Measurements from ENCODE around the gene SLC26A2. TPM values are rescaled to one million over a fixed set of nuclear protein-coding genes. Genes with fewer than 3 reads are reported as not detected.

SLC26A2 gene
- total and polyA plus RNA-seq, 10 of the 15 experiments (the other 5 are each of a cell fraction or from before 2014, with no cell fraction given): 1.7 to 6.4 (median 4.2) TPM

GRCh38 chr5:149988126-149988525 lies 27.6 kb downstream of the SLC26A2 start:
- ChIA-PET SMC1A (ENCODE audit: uncharacterized antibody, unreplicated experiment) (no interaction called here), CTCF (no interaction called here), POLR2A (no interaction called here), RAD21 (ENCODE audit: unreplicated experiment) (interaction anchor here (1.1 kb wide), 1 partner anchor 135 kb away, joined by 3 read pairs; no protein-coding TSS in a partner anchor)
- ATAC-seq: no peak
- WGBS (ENCODE audit: insufficient coverage, insufficient replicate concordance, low lambda C conversion rate, missing lambda C conversion rate): 94% methylated on average over 5 of the region's 5 CpGs
- FAIRE-seq: no peak
- no peak overlapping the region for H3K4me2 ChIP-seq (ENCODE audit: control insufficient read depth, insufficient read depth)
- no TSS peak for BruUV-seq (replicated peaks)
- in situ Hi-C loops (cut with MboI) (loop anchor here (5.0 kb wide), 2 partner anchors 151 to 351 kb away; no protein-coding TSS in a partner anchor), intact Hi-C loops (cut with micrococcal nuclease; ENCODE audit: unreplicated experiment) (no loop called here)
- H2AFZ ChIP-seq (ENCODE audit: control insufficient read depth, low read depth, low read length): no peak overlapping the region
- TF ChIP-seq, protein P1, sequence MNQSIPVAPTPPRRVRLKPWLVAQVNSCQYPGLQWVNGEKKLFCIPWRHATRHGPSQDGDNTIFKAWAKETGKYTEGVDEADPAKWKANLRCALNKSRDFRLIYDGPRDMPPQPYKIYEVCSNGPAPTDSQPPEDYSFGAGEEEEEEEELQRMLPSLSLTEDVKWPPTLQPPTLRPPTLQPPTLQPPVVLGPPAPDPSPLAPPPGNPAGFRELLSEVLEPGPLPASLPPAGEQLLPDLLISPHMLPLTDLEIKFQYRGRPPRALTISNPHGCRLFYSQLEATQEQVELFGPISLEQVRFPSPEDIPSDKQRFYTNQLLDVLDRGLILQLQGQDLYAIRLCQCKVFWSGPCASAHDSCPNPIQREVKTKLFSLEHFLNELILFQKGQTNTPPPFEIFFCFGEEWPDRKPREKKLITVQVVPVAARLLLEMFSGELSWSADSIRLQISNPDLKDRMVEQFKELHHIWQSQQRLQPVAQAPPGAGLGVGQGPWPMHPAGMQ (IDR thresholded peaks at IDR 0.05; ENCODE audit: borderline replicate concordance): no peak
- TF ChIP-seq CHD4 (IDR thresholded peaks at IDR 0.05): no peak
- H3K9ac ChIP-seq (ENCODE audit: control insufficient read depth, insufficient read depth, low read length): no peak overlapping the region
- no peaks in the 10 kb centered on the region for H4K20me1 ChIP-seq (ENCODE audit: control insufficient read depth, insufficient read depth)
- H3K27ac ChIP-seq (ENCODE audit: control insufficient read depth, insufficient read depth): no peak overlapping the region
- H3K4me3 ChIP-seq: no peak overlapping the region
- no peaks in the 10 kb centered on the region for H3K4me1 ChIP-seq (ENCODE audit: control insufficient read depth, insufficient read depth, low read length)
- no peaks in the 10 kb centered on the region for H3K79me2 ChIP-seq (ENCODE audit: control insufficient read depth, insufficient read depth, low read length)
- H3K9me3 ChIP-seq (replicated peaks; ENCODE audit: control insufficient read depth, insufficient read depth, low read length): no peaks in the 10 kb centered on the region
- H3K36me3 ChIP-seq (ENCODE audit: control insufficient read depth in 2 of 2, insufficient read depth in 2 of 2, low read length in 1 of 2): no peaks in the 10 kb centered on the region
- H3K27me3 ChIP-seq (replicated peaks in 1 of 2; ENCODE audit: control insufficient read depth in 2 of 2, insufficient read depth in 2 of 2, low read length in 1 of 2): no peaks in the 10 kb centered on the region
- DNase-seq (ENCODE audit: low read depth, low spot score): no peak

GRCh38 chr5:149990518-149991376 lies 30.2 kb downstream of the SLC26A2 start:
- no peaks in the 10 kb centered on the region for H4K20me1 ChIP-seq (ENCODE audit: control insufficient read depth, insufficient read depth)
- no TSS peak for BruUV-seq (replicated peaks)
- no peak overlapping the region for H3K27ac ChIP-seq (ENCODE audit: control insufficient read depth, insufficient read depth)
- no peak overlapping the region for H3K4me3 ChIP-seq
- ChIA-PET CTCF (interaction anchor here (0.6 to 5.3 kb wide), 44 partner anchors 8 to 413 kb away, joined by 3 to 132 read pairs (median 4); partner anchors contain the start of genes CSF1R, HMGXB3, SLC26A2 and TIGD6), SMC1A (ENCODE audit: uncharacterized antibody, unreplicated experiment) (interaction anchor here (0.6 to 3.9 kb wide), 28 partner anchors 9 to 367 kb away, joined by 3 to 45 read pairs (median 4); no protein-coding TSS in a partner anchor), POLR2A (interaction anchor here (0.6 to 0.8 kb wide), 2 partner anchors 10 to 354 kb away, joined by 3 to 4 read pairs; partner anchors contain the start of genes HMGXB3 and TIGD6), RAD21 (ENCODE audit: unreplicated experiment) (interaction anchor here (0.6 to 2.7 kb wide), 24 partner anchors 9 to 373 kb away, joined by 3 to 24 read pairs (median 4); partner anchors contain the start of genes HMGXB3, SLC26A2 and TIGD6)
- DNase-seq (ENCODE audit: low read depth, low spot score) (peak; percentile 26), FAIRE-seq (peak; percentile 27), ATAC-seq (peak; percentile 95)
- in situ Hi-C loops (cut with MboI): no loop called here
- intact Hi-C loops (cut with micrococcal nuclease; ENCODE audit: unreplicated experiment): loop anchor here (1.0 to 5.0 kb wide), 3 partner anchors 138 to 354 kb away; no protein-coding TSS in a partner anchor
- 71% methylated on average over 4 of the region's 4 CpGs for WGBS (ENCODE audit: insufficient coverage, insufficient replicate concordance, low lambda C conversion rate, missing lambda C conversion rate)
- no peaks in the 10 kb centered on the region for H3K4me1 ChIP-seq (ENCODE audit: control insufficient read depth, insufficient read depth, low read length)
- no peaks in the 10 kb centered on the region for H3K27me3 ChIP-seq (replicated peaks in 1 of 2; ENCODE audit: control insufficient read depth in 2 of 2, insufficient read depth in 2 of 2, low read length in 1 of 2)
- H3K9ac ChIP-seq (ENCODE audit: control insufficient read depth, insufficient read depth, low read length): no peak overlapping the region
- H2AFZ ChIP-seq (ENCODE audit: control insufficient read depth, low read depth, low read length): no peak overlapping the region
- H3K79me2 ChIP-seq (ENCODE audit: control insufficient read depth, insufficient read depth, low read length): no peaks in the 10 kb centered on the region
- no peaks in the 10 kb centered on the region for H3K9me3 ChIP-seq (replicated peaks; ENCODE audit: control insufficient read depth, insufficient read depth, low read length)
- H3K36me3 ChIP-seq (ENCODE audit: control insufficient read depth in 2 of 2, insufficient read depth in 2 of 2, low read length in 1 of 2): no peaks in the 10 kb centered on the region
- no peak overlapping the region for H3K4me2 ChIP-seq (ENCODE audit: control insufficient read depth, insufficient read depth)
- TF ChIP-seq FOS (IDR thresholded peaks at IDR 0.05; ENCODE audit: borderline replicate concordance, extremely low read depth, insufficient read length) (no peak), GATAD2B (conservative IDR thresholded peaks at IDR 0.05; ENCODE audit: low read depth) (no peak), TCF7 (IDR thresholded peaks at IDR 0.05; ENCODE audit: borderline replicate concordance) (0 out of 2 replicates have a peak, but pooled peaks have one; percentile 11), YY1 (IDR thresholded peaks at IDR 0.05; ENCODE audit: low read depth, low read length) (peak; percentile 62), SMC3 (IDR thresholded peaks at IDR 0.05; ENCODE audit: borderline replicate concordance, low read length) (peak; percentile 93), JUNB (IDR thresholded peaks at IDR 0.05) (no peak), RAD21 (IDR thresholded peaks at IDR 0.05; ENCODE audit: insufficient read depth, low read depth, low read length) (peak; percentile 99), CHD2 (IDR thresholded peaks at IDR 0.05; ENCODE audit: borderline replicate concordance, low read depth, low read length) (no peak), PAX5 (IDR thresholded peaks at IDR 0.05; ENCODE audit: borderline replicate concordance, low read depth, low read length) (no peak)
- TF ChIP-seq, protein P2, sequence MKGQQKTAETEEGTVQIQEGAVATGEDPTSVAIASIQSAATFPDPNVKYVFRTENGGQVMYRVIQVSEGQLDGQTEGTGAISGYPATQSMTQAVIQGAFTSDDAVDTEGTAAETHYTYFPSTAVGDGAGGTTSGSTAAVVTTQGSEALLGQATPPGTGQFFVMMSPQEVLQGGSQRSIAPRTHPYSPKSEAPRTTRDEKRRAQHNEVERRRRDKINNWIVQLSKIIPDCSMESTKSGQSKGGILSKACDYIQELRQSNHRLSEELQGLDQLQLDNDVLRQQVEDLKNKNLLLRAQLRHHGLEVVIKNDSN (IDR thresholded peaks at IDR 0.05; ENCODE audit: borderline replicate concordance, extremely low read length, insufficient read depth, low read depth, low read length): no peak
